Activated CD4-positive, alpha-beta memory T cell treated with anti-CD3 and anti-CD28 coated beads, Interleukin-2, amount 10 ng/mL, durations not matched to agents 7 days and 5 days (primary cell): ENCODE data around the gene FAM234B. TPM values are rescaled to one million over a fixed set of nuclear protein-coding genes. Genes with fewer than 3 reads are reported as not detected.

Source experiments
- CTCF ChIA-PET: fragments of 350-600 bp; sonication (Branson Sonifier 250); formaldehyde crosslinking; loops from one replicate; lab custom pipeline; 2021; ENCODE audit warnings: antibody characterized with exemption, inconsistent platforms; lab: Charles Lee
- POLR2A ChIA-PET: fragments of 350-600 bp; sonication (Branson Sonifier 250); formaldehyde crosslinking; loops from one replicate; lab custom pipeline; 2021; ENCODE audit warnings: antibody characterized with exemption; lab: Charles Lee
- DNase-seq: peaks from one replicate; pipeline ENCODE4 v3.0.0-alpha.2; 2020
- H3K27ac Mint-ChIP-seq: one replicate; pipeline ENCODE4 v1.8.0; 2021; ENCODE audit warnings: mild to moderate bottlenecking, mixed read lengths
- H3K27me3 Mint-ChIP-seq: one replicate; pipeline ENCODE4 v1.8.0; 2021; ENCODE audit warnings: mixed read lengths
- H3K36me3 Mint-ChIP-seq: one replicate; pipeline ENCODE4 v1.8.0; 2021; ENCODE audit warnings: low read depth, mixed read lengths
- H3K4me1 Mint-ChIP-seq: one replicate; pipeline ENCODE4 v1.8.0; 2021; ENCODE audit warnings: mixed read lengths
- H3K4me3 Mint-ChIP-seq: one replicate; pipeline ENCODE4 v1.8.0; 2021; ENCODE audit warnings: mild to moderate bottlenecking, mixed read lengths
- H3K9me3 Mint-ChIP-seq: one replicate; pipeline ENCODE4 v1.8.0; 2021; ENCODE audit warnings: mixed read lengths
- total RNA-seq, 2 experiments: library from RNA; stranded (reverse); gene quantifications; one replicate each; pipeline ENCODE4 v1.2.3, GENCODE V29; 2021

FAM234B gene
- total RNA-seq, 2 experiments from 2014 or later, result 4.5 to 5.2 TPM

- POLR2A ChIA-PET, result no interaction called here
- Mint-ChIP-seq H3K36me3 (peaks cover 3% of the 10 kb centered on the region), H3K9me3 (no peaks in the 10 kb centered on the region), H3K4me1 (peaks cover 11% of the 10 kb centered on the region), H3K27me3 (no peaks in the 10 kb centered on the region), H3K27ac (no peak overlapping the region), H3K4me3 (no peak overlapping the region)
- DNase-seq, result no peak
- CTCF ChIA-PET, result interaction anchor here (0.9 to 2.6 kb wide), 2 partner anchors 122 kb away, joined by 4 to 9 read pairs; no protein-coding TSS in a partner anchor
Measured at GRCh38 chr12:13090054-13090453, 45.9 kb downstream of the FAM234B start.

- H3K9me3 Mint-ChIP-seq, result no peaks in the 10 kb centered on the region
- DNase-seq, result no peak
Measured at GRCh38 chr12:13091832-13092231, 47.7 kb downstream of the FAM234B start.

GRCh38 chr12:13093191-13093847 lies 49.1 kb downstream of the FAM234B start:
- H3K4me3 Mint-ChIP-seq, result no peak overlapping the region
- no peak for DNase-seq
- H3K4me1 Mint-ChIP-seq, result peaks cover 21% of the 10 kb centered on the region
- ChIA-PET POLR2A (no interaction called here), CTCF (interaction anchor here (1.0 to 5.4 kb wide), 3 partner anchors 119 to 266 kb away, joined by 3 to 55 read pairs (median 5); no protein-coding TSS in a partner anchor)
- H3K27me3 Mint-ChIP-seq, result no peaks in the 10 kb centered on the region
- no peak overlapping the region for H3K27ac Mint-ChIP-seq
- H3K36me3 Mint-ChIP-seq, result no peaks in the 10 kb centered on the region
- H3K9me3 Mint-ChIP-seq, result no peaks in the 10 kb centered on the region

More at GRCh38 chr12:13091832-13092231, 47.7 kb downstream of the FAM234B start:
- no peak overlapping the region for H3K27ac Mint-ChIP-seq
- no peaks in the 10 kb centered on the region for H3K36me3 Mint-ChIP-seq
- ChIA-PET POLR2A (no interaction called here), CTCF (no interaction called here)
- no peak overlapping the region for H3K4me3 Mint-ChIP-seq
- H3K27me3 Mint-ChIP-seq, result no peaks in the 10 kb centered on the region
- peaks cover 12% of the 10 kb centered on the region for H3K4me1 Mint-ChIP-seq

- ChIA-PET CTCF (interaction anchor here (1.0 to 5.4 kb wide), 3 partner anchors 118 to 267 kb away, joined by 3 to 55 read pairs (median 5); no protein-coding TSS in a partner anchor), POLR2A (no interaction called here)
- Mint-ChIP-seq H3K4me3 (no peak overlapping the region), H3K27me3 (no peaks in the 10 kb centered on the region), H3K27ac (no peak overlapping the region), H3K9me3 (no peaks in the 10 kb centered on the region), H3K36me3 (no peaks in the 10 kb centered on the region), H3K4me1 (peaks cover 26% of the 10 kb centered on the region)
- DNase-seq, result no peak
Measured at GRCh38 chr12:13093848-13094220, 49.7 kb downstream of the FAM234B start.

GRCh38 chr12:13094367-13094766 lies 50.2 kb downstream of the FAM234B start:
- Mint-ChIP-seq H3K27me3 (no peaks in the 10 kb centered on the region), H3K4me1 (peaks cover 32% of the 10 kb centered on the region), H3K9me3 (no peaks in the 10 kb centered on the region), H3K4me3 (no peak overlapping the region), H3K36me3 (no peaks in the 10 kb centered on the region), H3K27ac (no peak overlapping the region)
- DNase-seq, result no peak
- CTCF ChIA-PET, result interaction anchor here (5.4 kb wide), 1 partner anchor 118 kb away, joined by 55 read pairs; no protein-coding TSS in a partner anchor
- POLR2A ChIA-PET, result no interaction called here

- DNase-seq, result no peak
- ChIA-PET CTCF (interaction anchor here (0.7 to 5.4 kb wide), 3 partner anchors 117 to 306 kb away, joined by 5 to 55 read pairs (median 6); no protein-coding TSS in a partner anchor), POLR2A (no interaction called here)
- Mint-ChIP-seq H3K4me1 (peaks cover 42% of the 10 kb centered on the region), H3K4me3 (no peak overlapping the region), H3K27me3 (no peaks in the 10 kb centered on the region), H3K27ac (no peak overlapping the region), H3K36me3 (no peaks in the 10 kb centered on the region), H3K9me3 (no peaks in the 10 kb centered on the region)
Measured at GRCh38 chr12:13095266-13095995, 51.2 kb downstream of the FAM234B start.

- Mint-ChIP-seq H3K4me1 (peaks cover 57% of the 10 kb centered on the region), H3K4me3 (peak overlapping the region; percentile 19), H3K27me3 (no peaks in the 10 kb centered on the region), H3K36me3 (no peaks in the 10 kb centered on the region), H3K27ac (peak overlapping the region; percentile 66), H3K9me3 (no peaks in the 10 kb centered on the region)
- no peak for DNase-seq
- ChIA-PET CTCF (interaction anchor here (0.7 to 6.0 kb wide), 3 partner anchors 107 to 114 kb away, joined by 3 to 102 read pairs (median 55); no protein-coding TSS in a partner anchor), POLR2A (no interaction called here)
Measured at GRCh38 chr12:13097491-13098011, 53.4 kb downstream of the FAM234B start.

- Mint-ChIP-seq H3K27me3 (no peaks in the 10 kb centered on the region), H3K27ac (peak overlapping the region; percentile 52), H3K9me3 (no peaks in the 10 kb centered on the region), H3K4me1 (peaks cover 65% of the 10 kb centered on the region), H3K36me3 (no peaks in the 10 kb centered on the region), H3K4me3 (no peak overlapping the region)
- DNase-seq, result no peak
- ChIA-PET POLR2A (interaction anchor here (0.8 to 2.6 kb wide), 5 partner anchors 56 to 112 kb away, joined by 3 to 11 read pairs (median 4); partner anchors contain the start of genes EMP1 and FAM234B), CTCF (interaction anchor here (1.1 to 6.0 kb wide), 5 partner anchors 80 to 156 kb away, joined by 5 to 102 read pairs (median 6); no protein-coding TSS in a partner anchor)
Measured at GRCh38 chr12:13099066-13099843, 55.1 kb downstream of the FAM234B start.

- POLR2A ChIA-PET, result interaction anchor here (0.8 to 3.2 kb wide), 5 partner anchors 56 to 116 kb away, joined by 4 to 21 read pairs (median 7); partner anchors contain the start of genes EMP1 and FAM234B
- Mint-ChIP-seq H3K27me3 (no peaks in the 10 kb centered on the region), H3K27ac (peak overlapping the region; percentile 75), H3K4me1 (peaks cover 58% of the 10 kb centered on the region), H3K9me3 (no peaks in the 10 kb centered on the region), H3K36me3 (no peaks in the 10 kb centered on the region), H3K4me3 (peak overlapping the region; percentile 67)
- CTCF ChIA-PET, result interaction anchor here (1.4 to 6.0 kb wide), 5 partner anchors 80 to 155 kb away, joined by 5 to 102 read pairs (median 6); no protein-coding TSS in a partner anchor
- DNase-seq, result no peak
Measured at GRCh38 chr12:13099844-13100604, 55.8 kb downstream of the FAM234B start.

- peak overlapping the region; percentile 75 for H3K27ac Mint-ChIP-seq
- ChIA-PET CTCF (interaction anchor here (1.4 to 6.0 kb wide), 3 partner anchors 106 to 155 kb away, joined by 6 to 102 read pairs (median 9); no protein-coding TSS in a partner anchor), POLR2A (interaction anchor here (1.3 to 3.2 kb wide), 4 partner anchors 57 to 115 kb away, joined by 4 to 21 read pairs (median 9); partner anchors contain the start of genes EMP1 and FAM234B)
- no peak for DNase-seq
- H3K27me3 Mint-ChIP-seq, result no peaks in the 10 kb centered on the region
- peaks cover 58% of the 10 kb centered on the region for H3K4me1 Mint-ChIP-seq
- no peaks in the 10 kb centered on the region for H3K36me3 Mint-ChIP-seq
- H3K9me3 Mint-ChIP-seq, result no peaks in the 10 kb centered on the region
- peak overlapping the region; percentile 67 for H3K4me3 Mint-ChIP-seq
Measured at GRCh38 chr12:13100605-13100881, 56.4 kb downstream of the FAM234B start.

GRCh38 chr12:13100882-13101769 lies 56.9 kb downstream of the FAM234B start:
- CTCF ChIA-PET, result interaction anchor here (1.7 to 6.0 kb wide), 4 partner anchors 16 to 110 kb away, joined by 3 to 102 read pairs (median 7); no protein-coding TSS in a partner anchor
- H3K4me1 Mint-ChIP-seq, result peaks cover 59% of the 10 kb centered on the region

More at GRCh38 chr12:13100882-13101769, 56.9 kb downstream of the FAM234B start:
- peak; percentile 94 for DNase-seq
- Mint-ChIP-seq H3K9me3 (no peaks in the 10 kb centered on the region), H3K27ac (peak overlapping the region; percentile 75), H3K4me3 (peak overlapping the region; percentile 71), H3K27me3 (no peaks in the 10 kb centered on the region), H3K36me3 (no peaks in the 10 kb centered on the region)
- POLR2A ChIA-PET, result interaction anchor here (0.6 to 3.2 kb wide), 9 partner anchors 57 to 1288 kb away, joined by 3 to 21 read pairs (median 4); partner anchors contain the start of genes EMP1 and FAM234B
